Adipocyte (in vitro differentiated cells): ENCODE measurements around the gene PGBD5.

ENCODE experiments used
- DNase-seq: peaks from one replicate; pipeline ENCODE4 v3.0.0-alpha.2; 2015; ENCODE audit warnings: low read depth
- H3K27me3 ChIP-seq: replicated peaks from 2 replicates; pipeline ENCODE4 v1.7.0; 2013; ENCODE audit warnings: mild to moderate bottlenecking, low read length, moderate library complexity; ENCODE audit not compliant: control insufficient read depth, insufficient read depth
- H3K36me3 ChIP-seq: 2 replicates; pipeline ENCODE4 v1.7.0; 2013; ENCODE audit warnings: low read length, mild to moderate bottlenecking, moderate library complexity; ENCODE audit not compliant: control insufficient read depth, insufficient read depth, severe bottlenecking
- H3K4me1 ChIP-seq: 2 replicates; pipeline ENCODE4 v1.7.0; 2013; ENCODE audit warnings: mild to moderate bottlenecking, low read length, moderate library complexity; ENCODE audit not compliant: control insufficient read depth, insufficient read depth
- H3K4me3 ChIP-seq: 2 replicates; pipeline ENCODE4 v1.7.0; 2013; ENCODE audit warnings: mild to moderate bottlenecking, low read length, moderate library complexity
- H3K9ac ChIP-seq: 2 replicates; pipeline ENCODE4 v1.7.0; 2013; ENCODE audit warnings: mild to moderate bottlenecking, low read length, moderate library complexity
- H3K9me3 ChIP-seq: 2 replicates; pipeline ENCODE4 v1.7.0; 2013; ENCODE audit warnings: mild to moderate bottlenecking, low read length, moderate library complexity; ENCODE audit not compliant: control insufficient read depth

PGBD5 gene

DNA sequence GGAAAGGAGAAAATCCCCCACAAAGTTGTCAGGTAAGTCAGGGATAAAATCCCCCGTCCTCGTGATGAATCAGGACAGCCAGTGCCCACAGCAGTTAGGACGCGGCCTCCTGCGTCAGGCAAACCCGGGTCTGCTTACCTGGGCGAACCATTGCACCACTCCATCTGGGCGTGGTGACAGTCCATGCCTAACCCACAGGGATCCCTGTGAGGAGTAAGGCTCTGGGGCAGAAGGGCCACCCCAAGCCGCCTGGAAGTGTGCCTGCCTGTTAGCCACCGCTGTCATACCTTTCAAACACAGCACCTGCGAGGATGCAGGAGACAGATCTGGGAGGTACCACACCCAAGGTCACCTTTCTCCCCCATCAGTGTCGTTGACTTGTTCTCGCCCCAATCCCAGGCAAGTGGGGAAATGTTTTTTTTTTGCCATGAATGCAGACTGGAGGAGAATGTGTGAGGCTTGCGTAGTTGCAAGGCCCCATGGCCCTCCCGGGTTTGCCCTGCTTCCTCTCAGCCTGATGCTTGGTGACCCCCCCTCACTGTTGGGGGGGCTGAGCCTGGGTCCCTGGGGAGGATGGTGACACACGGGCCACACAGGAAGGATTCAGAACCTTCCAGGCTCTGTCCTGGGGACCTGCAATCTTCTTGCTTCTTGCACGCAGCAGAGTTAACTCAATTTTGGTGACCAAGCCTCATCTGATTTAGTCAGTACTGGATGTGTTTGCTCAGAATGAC, 107.0 kb downstream of the PGBD5 start:
- H3K9ac ChIP-seq, result no peak overlapping the region
- H3K4me3 ChIP-seq, result no peak overlapping the region
- no peaks in the 10 kb centered on the region for H3K4me1 ChIP-seq
- no peaks in the 10 kb centered on the region for H3K9me3 ChIP-seq
- peaks cover 29% of the 10 kb centered on the region for H3K27me3 ChIP-seq
- no peak for DNase-seq
- H3K36me3 ChIP-seq, result no peaks in the 10 kb centered on the region

DNA sequence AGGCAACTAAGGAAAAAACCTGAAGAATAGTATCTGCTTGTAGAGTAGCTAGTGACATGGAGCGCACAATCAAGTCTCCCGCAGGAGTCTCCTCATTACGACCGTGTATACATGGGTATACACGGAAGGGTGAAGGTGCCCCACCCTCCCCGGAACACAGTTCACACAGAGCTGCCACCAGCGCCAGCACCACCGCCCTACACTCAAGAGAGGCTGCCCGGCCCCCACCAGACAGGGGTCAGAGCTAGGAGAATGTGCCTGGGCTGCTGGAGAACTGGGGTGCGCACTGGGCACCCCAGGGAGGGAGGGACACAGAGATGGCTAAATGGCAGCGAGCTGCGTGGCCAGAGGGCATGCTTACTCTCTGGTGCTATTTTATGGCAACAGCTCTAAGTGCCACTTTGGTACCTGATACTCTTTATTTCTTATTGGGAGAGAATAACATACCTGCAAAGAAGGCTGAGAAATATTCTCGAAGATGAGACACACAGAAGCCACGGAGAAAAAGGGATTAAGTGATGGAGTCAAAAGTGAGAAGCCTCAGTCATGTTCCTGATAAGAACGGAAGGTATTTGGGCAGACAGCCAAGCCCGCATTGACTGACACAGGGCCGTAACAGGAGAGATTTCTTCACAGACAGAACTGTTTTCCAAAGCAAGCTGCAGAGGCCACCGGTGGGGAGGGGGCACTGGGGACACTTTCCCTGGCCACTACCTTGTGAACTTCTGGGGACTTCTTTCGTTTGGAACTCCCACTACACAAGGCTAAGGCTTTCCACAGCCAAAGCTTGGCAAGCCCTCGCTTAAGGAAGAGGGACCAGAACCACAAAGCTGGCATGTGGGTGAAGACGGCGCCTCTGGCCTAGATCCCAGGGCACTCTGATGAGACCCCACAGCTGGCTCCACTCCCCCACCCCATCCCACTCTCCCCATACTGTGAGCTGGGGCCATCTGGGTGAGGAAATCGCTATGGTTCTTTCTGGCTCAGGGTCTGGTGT, 108.0 kb downstream of the PGBD5 start:
- H3K4me1 ChIP-seq, result no peaks in the 10 kb centered on the region
- no peak for DNase-seq
- H3K4me3 ChIP-seq, result no peak overlapping the region
- peaks cover 40% of the 10 kb centered on the region for H3K27me3 ChIP-seq
- no peaks in the 10 kb centered on the region for H3K9me3 ChIP-seq
- no peaks in the 10 kb centered on the region for H3K36me3 ChIP-seq
- no peak overlapping the region for H3K9ac ChIP-seq

DNA sequence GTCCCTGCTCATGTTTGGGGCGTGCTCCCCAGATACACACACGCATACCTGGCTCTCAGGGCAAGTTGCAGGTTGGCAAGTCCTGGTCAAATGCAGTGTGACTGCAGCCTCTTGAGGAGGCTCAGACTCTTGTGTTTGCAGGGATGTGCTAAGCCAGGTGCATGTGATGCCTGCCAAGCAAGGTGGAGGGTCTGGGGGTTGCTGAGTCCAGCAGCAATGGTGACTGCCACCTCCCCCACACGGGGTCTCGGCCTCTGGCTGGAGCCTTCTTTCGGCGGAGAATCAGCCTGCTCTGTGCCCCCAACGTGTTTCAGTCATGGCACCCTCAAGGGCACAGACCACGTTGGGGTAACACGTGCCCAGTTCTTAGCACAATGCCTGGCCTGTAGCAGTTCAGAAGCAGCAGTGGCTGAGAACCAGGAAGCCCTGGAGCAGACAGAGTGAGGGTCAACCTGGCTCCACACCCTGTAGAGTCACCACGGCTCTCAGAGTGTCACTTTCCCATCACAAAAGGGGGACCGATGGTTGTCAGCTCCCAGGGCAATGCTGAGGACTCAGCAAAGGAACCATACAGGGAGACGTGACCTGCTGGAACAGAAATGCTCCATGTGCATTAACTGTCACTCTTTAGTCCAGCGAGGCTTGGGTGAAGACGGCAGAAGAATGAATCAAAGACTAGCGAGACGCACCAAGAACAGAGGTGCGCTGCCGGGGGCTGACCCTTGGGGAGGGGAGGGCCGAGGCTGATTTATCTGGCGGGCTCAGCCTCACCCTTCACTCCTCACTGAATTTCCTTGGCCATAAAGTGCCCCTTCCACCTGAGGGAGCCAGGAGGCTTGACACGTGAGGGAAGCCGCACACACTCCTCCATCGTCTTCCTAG, 109.0 kb downstream of the PGBD5 start:
- no peak overlapping the region for H3K4me3 ChIP-seq
- H3K9me3 ChIP-seq, result no peaks in the 10 kb centered on the region
- no peak for DNase-seq
- H3K9ac ChIP-seq, result no peak overlapping the region
- H3K4me1 ChIP-seq, result no peaks in the 10 kb centered on the region
- H3K27me3 ChIP-seq, result peaks cover 45% of the 10 kb centered on the region
- no peaks in the 10 kb centered on the region for H3K36me3 ChIP-seq

DNA sequence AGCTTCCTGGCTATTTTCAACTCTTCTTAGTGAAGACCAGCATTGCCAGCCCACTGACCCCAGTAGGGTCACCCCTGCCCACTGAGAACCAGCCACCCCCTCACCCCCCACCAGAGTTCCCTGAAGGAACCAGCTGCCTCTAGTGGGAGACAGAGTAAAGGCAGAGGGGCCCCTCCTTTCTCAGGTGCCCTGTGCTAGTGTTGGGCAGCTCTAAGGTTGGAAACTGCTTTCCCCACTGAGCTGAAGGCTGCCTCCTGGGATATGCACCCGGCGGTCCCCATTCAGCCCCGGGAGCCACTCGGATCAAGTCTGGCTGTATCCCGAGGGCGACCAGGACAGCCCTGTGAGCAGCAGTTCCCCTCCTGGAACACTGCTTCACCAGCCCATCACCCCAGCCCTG, 111.0 kb downstream of the PGBD5 start:
- H3K4me1 ChIP-seq, result no peaks in the 10 kb centered on the region
- no peak overlapping the region for H3K4me3 ChIP-seq
- no peaks in the 10 kb centered on the region for H3K36me3 ChIP-seq
- H3K9me3 ChIP-seq, result no peaks in the 10 kb centered on the region
- H3K27me3 ChIP-seq, result peaks cover 48% of the 10 kb centered on the region
- no peak for DNase-seq
- H3K9ac ChIP-seq, result no peak overlapping the region

DNA sequence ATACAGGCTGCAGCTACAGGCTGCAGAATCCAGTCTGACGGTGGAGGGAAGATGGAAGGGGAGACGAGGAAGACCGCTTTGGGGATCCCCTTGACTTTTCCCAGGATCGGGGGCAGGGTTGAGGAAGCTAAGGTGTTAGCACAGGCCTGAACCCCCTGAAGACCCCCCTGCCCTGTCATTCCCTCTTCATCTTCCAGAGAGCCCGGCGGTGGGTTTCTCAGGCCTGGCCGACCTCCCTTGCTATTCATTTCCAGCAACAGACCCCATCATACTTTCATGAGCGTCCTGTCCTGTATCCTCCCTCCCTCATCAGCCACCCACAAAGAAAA, 112.0 kb downstream of the PGBD5 start:
- H3K9me3 ChIP-seq, result no peaks in the 10 kb centered on the region
- peaks cover 48% of the 10 kb centered on the region for H3K27me3 ChIP-seq
- H3K36me3 ChIP-seq, result no peaks in the 10 kb centered on the region
- H3K4me3 ChIP-seq, result no peak overlapping the region
- DNase-seq, result no peak
- no peak overlapping the region for H3K9ac ChIP-seq
- no peaks in the 10 kb centered on the region for H3K4me1 ChIP-seq

DNA sequence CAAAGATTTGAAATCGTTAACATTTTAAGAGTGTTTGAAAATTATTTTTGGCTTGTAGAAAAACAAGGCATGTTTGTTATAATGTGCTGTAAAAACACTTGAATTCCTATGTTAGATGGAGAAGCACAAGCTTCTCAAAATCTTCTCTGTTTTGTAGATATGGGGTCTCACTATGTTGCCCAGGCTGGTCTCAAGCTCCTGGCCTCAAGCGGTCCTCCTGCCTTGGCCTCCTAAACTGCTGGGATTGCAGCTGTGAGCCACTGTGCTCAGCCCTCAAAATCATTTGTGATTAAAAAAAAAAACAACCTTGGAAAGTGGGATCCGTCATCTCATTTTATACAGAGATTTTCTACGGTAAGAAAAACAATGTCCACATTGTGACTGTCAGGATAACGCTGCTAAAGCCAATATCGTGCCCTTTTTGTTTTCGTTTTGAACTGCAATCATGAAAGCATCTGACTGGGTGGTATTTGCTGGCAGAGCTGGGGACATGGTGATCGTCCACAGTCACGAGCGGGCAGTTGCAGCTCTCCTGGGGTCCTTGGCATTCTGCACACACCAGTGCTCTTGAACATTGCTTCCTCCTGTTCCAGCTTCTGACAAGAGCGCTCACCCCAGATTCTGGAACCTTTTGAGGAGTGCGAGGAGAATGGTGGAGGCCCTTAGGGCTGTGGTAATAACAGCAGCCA, 112.5 kb downstream of the PGBD5 start:
- DNase-seq, result no peak
- Histone ChIP-seq H3K4me1 (no peaks in the 10 kb centered on the region), H3K36me3 (no peaks in the 10 kb centered on the region)

DNA sequence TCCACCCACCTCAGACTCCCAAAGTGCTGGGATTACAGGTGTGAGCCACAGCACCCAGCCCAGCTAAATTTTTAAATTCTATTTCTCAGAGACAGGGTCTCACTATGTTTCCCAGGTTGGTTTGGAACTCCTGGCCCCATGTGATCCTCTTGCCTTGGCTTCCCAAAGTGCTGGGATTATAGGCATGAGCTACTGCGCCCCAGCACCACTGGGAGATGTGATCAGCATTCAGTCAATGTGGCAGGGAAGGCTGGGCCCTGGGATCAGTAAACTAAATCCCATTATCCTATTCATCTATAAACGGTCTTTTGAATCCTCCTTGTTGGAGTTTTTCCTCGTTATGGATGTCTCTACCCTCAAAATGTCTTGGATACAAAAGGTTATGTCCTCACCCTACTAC, 113.5 kb downstream of the PGBD5 start:
- H3K9me3 ChIP-seq, result no peaks in the 10 kb centered on the region
- no peaks in the 10 kb centered on the region for H3K4me1 ChIP-seq
- no peak overlapping the region for H3K4me3 ChIP-seq
- no peaks in the 10 kb centered on the region for H3K36me3 ChIP-seq
- peaks cover 44% of the 10 kb centered on the region for H3K27me3 ChIP-seq
- no peak overlapping the region for H3K9ac ChIP-seq
- no peak for DNase-seq

More for the DNA sequence above, 112.5 kb downstream of the PGBD5 start:
- Histone ChIP-seq H3K9me3 (no peaks in the 10 kb centered on the region), H3K27me3 (peaks cover 48% of the 10 kb centered on the region), H3K9ac (no peak overlapping the region), H3K4me3 (no peak overlapping the region)

DNA sequence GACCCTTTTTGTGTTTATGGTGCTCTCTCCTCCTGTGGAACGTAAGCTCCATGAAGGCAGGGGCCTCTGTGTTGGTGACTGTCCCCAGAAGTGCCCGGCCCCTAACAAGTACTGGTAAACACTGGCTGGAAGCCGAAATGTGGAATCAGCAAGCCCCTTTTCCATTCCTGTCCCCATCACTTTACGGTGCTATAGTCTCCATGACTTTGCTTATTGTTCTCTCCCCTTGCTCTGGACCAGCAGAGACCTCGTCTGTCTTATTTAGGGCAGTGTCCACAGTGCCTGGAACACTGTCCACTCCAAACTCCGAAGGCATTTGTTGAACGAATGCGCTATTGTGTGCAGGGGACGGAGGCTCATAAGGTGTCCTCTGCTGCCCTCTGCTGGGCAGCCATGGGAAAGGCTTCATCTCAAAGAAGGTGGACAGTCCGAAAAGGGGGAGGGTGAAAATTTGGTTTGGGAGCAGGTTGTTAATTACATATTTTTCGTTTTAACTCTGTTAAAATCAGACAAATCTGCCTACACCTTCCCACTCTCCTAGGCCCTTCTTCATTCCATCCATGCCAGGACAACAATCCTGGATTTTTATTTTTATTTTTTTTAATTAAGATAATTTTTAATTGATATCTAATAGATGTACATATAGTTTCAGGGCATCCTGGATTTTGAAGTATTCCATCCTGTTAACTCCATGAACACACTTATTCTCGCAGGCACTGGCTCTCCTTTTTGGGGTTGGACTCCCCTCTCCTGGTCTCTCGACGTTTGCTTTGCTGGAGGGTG, 115.6 kb downstream of the PGBD5 start:
- Histone ChIP-seq H3K4me1 (no peaks in the 10 kb centered on the region), H3K4me3 (no peak overlapping the region), H3K36me3 (no peaks in the 10 kb centered on the region), H3K9me3 (no peaks in the 10 kb centered on the region), H3K9ac (no peak overlapping the region), H3K27me3 (peaks cover 27% of the 10 kb centered on the region)
- DNase-seq, result peak; percentile 89

DNA sequence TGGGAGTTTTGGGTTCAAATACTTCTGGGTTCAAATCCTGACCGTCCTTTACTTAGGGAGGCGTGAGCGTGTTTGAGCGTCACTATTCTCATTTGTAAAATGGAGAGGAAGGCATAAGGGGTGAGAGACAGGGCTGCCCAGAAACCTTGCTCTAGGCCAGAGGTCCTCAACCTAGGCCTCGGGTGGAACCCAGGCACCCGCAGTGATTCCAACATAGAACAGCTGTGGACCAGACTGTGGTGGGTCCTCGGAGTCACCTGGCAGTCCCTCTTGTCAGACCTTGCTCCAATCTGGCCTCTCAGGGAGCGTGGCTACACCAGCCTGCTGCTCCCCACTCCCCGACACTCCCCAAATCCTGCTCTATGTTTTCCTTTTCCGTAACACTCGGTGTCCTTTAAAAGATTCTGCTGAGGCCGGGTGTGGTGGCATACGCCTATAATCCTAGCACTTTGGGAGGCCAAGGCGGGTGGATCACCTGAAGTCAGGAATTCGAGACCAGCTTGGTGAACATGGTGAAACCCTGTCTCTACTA, 116.4 kb downstream of the PGBD5 start:
- Histone ChIP-seq H3K4me3 (no peak overlapping the region), H3K27me3 (peaks cover 24% of the 10 kb centered on the region), H3K9ac (no peak overlapping the region), H3K36me3 (no peaks in the 10 kb centered on the region), H3K9me3 (no peaks in the 10 kb centered on the region), H3K4me1 (no peaks in the 10 kb centered on the region)
- DNase-seq, result no peak

DNA sequence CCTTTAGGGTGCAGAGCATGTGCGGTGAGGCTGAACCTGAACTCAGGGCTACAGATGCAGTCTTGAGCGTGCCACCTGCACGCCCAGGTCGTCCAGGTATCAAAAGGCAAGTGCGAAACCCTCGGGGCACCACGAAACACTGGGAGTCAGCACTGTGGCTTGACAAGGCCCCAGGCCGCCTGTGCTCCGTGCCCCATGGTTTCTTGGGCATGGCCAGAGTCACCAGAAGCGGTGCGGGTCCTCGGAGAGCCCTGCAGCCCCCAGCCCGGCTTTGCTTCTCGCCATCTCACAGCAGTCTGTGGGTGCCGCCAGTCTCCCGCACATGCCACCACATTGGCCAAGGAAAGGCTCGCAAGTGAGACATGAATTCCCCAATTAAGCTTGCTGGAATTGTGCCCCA, 117.3 kb downstream of the PGBD5 start:
- H3K4me1 ChIP-seq, result peaks cover 6% of the 10 kb centered on the region
- H3K27me3 ChIP-seq, result peaks cover 15% of the 10 kb centered on the region
- H3K36me3 ChIP-seq, result no peaks in the 10 kb centered on the region
- DNase-seq, result no peak
- H3K9me3 ChIP-seq, result no peaks in the 10 kb centered on the region
- no peak overlapping the region for H3K9ac ChIP-seq
- no peak overlapping the region for H3K4me3 ChIP-seq
